ENCODE measurements around the gene ITIH3.

The ITIH3 gene

GRCh38 chr3:52839268-52839575 lies 44.6 kb downstream of the ITIH3 start:
- no peak overlapping the region for H3K4me3 ChIP-seq (replicated peaks in 1 of 2; ENCODE audit: low read depth in 2 of 2, low read length in 2 of 2)
- DNase-seq (ENCODE audit: low read depth in 2 of 2): no peak
- TF ChIP-seq CTCF (IDR thresholded peaks at IDR 0.05; ENCODE audit: low read depth, low read length): no peak

- TF ChIP-seq CTCF (IDR thresholded peaks at IDR 0.05; ENCODE audit: low read depth, low read length): no peak
- H3K4me3 ChIP-seq (replicated peaks in 1 of 2; ENCODE audit: low read depth in 2 of 2, low read length in 2 of 2): no peak overlapping the region
- DNase-seq (ENCODE audit: low read depth in 2 of 2): no peak
Measured at GRCh38 chr3:52839892-52840545, 45.4 kb downstream of the ITIH3 start.

- no peak for TF ChIP-seq CTCF (IDR thresholded peaks at IDR 0.05; ENCODE audit: low read depth, low read length)
- DNase-seq (ENCODE audit: low read depth in 2 of 2): no peak
- H3K4me3 ChIP-seq (replicated peaks in 1 of 2; ENCODE audit: low read depth in 2 of 2, low read length in 2 of 2): no peak overlapping the region
Measured at GRCh38 chr3:52841211-52841980, 46.8 kb downstream of the ITIH3 start.

- TF ChIP-seq CTCF (IDR thresholded peaks at IDR 0.05; ENCODE audit: low read depth, low read length): no peak
- H3K4me3 ChIP-seq (replicated peaks in 1 of 2; ENCODE audit: low read depth in 2 of 2, low read length in 2 of 2): no peak overlapping the region
- DNase-seq (ENCODE audit: low read depth in 2 of 2): no peak
Measured at GRCh38 chr3:52841981-52842340, 47.4 kb downstream of the ITIH3 start.

GRCh38 chr3:52842424-52842823 lies 47.8 kb downstream of the ITIH3 start:
- TF ChIP-seq CTCF (IDR thresholded peaks at IDR 0.05; ENCODE audit: low read depth, low read length): no peak
- no peak for DNase-seq (ENCODE audit: low read depth in 2 of 2)
- H3K4me3 ChIP-seq (replicated peaks in 1 of 2; ENCODE audit: low read depth in 2 of 2, low read length in 2 of 2): no peak overlapping the region

GRCh38 chr3:52843108-52843865 lies 48.7 kb downstream of the ITIH3 start:
- TF ChIP-seq CTCF (IDR thresholded peaks at IDR 0.05; ENCODE audit: low read depth, low read length): no peak
- no peak for DNase-seq (ENCODE audit: low read depth in 2 of 2)
- no peak overlapping the region for H3K4me3 ChIP-seq (replicated peaks in 1 of 2; ENCODE audit: low read depth in 2 of 2, low read length in 2 of 2)
